DND-41 (cell line): Measurements from ENCODE around the gene PTPRD.

Experiments used
- CTCF ChIP-seq: IDR thresholded peaks from 2 replicates; pipeline ENCODE4 v1.5.1; 2012; ENCODE audit warnings: borderline replicate concordance, low read length, moderate library complexity, mild to moderate bottlenecking; ENCODE audit not compliant: poor library complexity, severe bottlenecking; ENCODE audit errors: extremely low read depth
- EZH2 ChIP-seq: IDR thresholded peaks from 3 replicates; pipeline ENCODE4 v1.6.1; 2012; ENCODE audit warnings: borderline replicate concordance, low read depth, mild to moderate bottlenecking, moderate library complexity, low read length, inconsistent platforms; ENCODE audit not compliant: severe bottlenecking

- TF ChIP-seq CTCF (no peak), EZH2 (no peak)
These were observed 766.2 kb downstream of the PTPRD start for GRCh38 chr9:9846557-9846956.
